Measurements from ENCODE around the gene LLPH. TPM values are rescaled to one million over a fixed set of nuclear protein-coding genes. Genes with fewer than 3 reads are reported as not detected.
A peak's percentile ranks its signal among the peaks of the same experiment; 100 is the strongest.

LLPH gene
- total and polyA plus RNA-seq, 2 donors: 20.3 to 29.2 TPM

GRCh38 chr12:66115071-66115600, 15.4 kb downstream of the LLPH start:
- Histone ChIP-seq H3K27ac (ENCODE audit: low read depth in 1 of 2, low read length in 1 of 2) (no peak overlapping the region), H3K9me3 (ENCODE audit: control insufficient read depth in 2 of 2, insufficient read depth in 1 of 2, low read length in 1 of 2) (no peaks in the 10 kb centered on the region), H3K4me3 (ENCODE audit: low read length in 2 of 2) (no peak overlapping the region), H3K4me1 (ENCODE audit: control insufficient read depth in 2 of 2, insufficient read depth in 2 of 2, low read length in 2 of 2) (no peaks in the 10 kb centered on the region), H3K36me3 (ENCODE audit: control insufficient read depth in 2 of 2, insufficient read depth in 2 of 2, low read length in 1 of 2) (peaks cover 3% of the 10 kb centered on the region in 2 donors), H3K27me3 (ENCODE audit: control insufficient read depth in 2 of 2, insufficient read depth in 1 of 2, low read length in 1 of 2) (no peaks in the 10 kb centered on the region)
- 95% methylated on average over 4 of the region's 4 CpGs for WGBS
- no peak for DNase-seq (ENCODE audit: low read depth in 6 of 9, low spot score in 9 of 9)

- Histone ChIP-seq H3K9me3 (ENCODE audit: control insufficient read depth in 2 of 2, insufficient read depth in 1 of 2, low read length in 1 of 2) (no peaks in the 10 kb centered on the region), H3K36me3 (ENCODE audit: control insufficient read depth in 2 of 2, insufficient read depth in 2 of 2, low read length in 1 of 2) (no peaks in the 10 kb centered on the region), H3K27ac (ENCODE audit: low read depth in 1 of 2, low read length in 1 of 2) (no peak overlapping the region), H3K4me1 (ENCODE audit: control insufficient read depth in 2 of 2, insufficient read depth in 2 of 2, low read length in 2 of 2) (no peaks in the 10 kb centered on the region), H3K4me3 (ENCODE audit: low read length in 2 of 2) (no peak overlapping the region), H3K27me3 (ENCODE audit: control insufficient read depth in 2 of 2, insufficient read depth in 1 of 2, low read length in 1 of 2) (no peaks in the 10 kb centered on the region)
- WGBS: 100% methylated on average over 1 of the region's 1 CpG
- DNase-seq (ENCODE audit: low read depth in 6 of 9, low spot score in 9 of 9): no peak
These were observed 17.1 kb downstream of the LLPH start for GRCh38 chr12:66113471-66113870.

DNA sequence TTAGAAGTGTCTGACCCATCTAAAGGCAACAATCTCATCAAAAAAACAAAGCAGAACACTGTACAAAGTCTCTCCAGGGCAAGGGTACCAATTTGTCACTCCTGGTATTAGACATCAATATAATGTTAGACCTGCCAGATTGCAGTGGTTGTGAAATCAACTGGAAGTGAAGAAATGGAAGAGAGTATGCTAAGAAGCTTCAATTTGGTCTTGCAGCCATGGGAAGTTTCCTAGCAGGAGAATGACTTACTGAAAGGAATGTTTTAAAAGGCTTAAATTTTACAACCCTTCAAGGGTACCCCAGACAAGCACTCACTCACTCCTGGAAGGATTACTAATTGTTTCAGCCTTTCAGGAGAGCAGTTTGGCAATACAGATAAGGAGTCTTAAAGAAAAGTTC, 18.9 kb downstream of the LLPH start:
- no peaks in the 10 kb centered on the region for H3K27me3 ChIP-seq (ENCODE audit: control insufficient read depth in 2 of 2, insufficient read depth in 1 of 2, low read length in 1 of 2)
- H3K27ac ChIP-seq (ENCODE audit: low read depth in 1 of 2, low read length in 1 of 2): no peak overlapping the region
- DNase-seq (ENCODE audit: low read depth in 6 of 9, low spot score in 9 of 9): no peak
- H3K9me3 ChIP-seq (ENCODE audit: control insufficient read depth in 2 of 2, insufficient read depth in 1 of 2, low read length in 1 of 2): no peaks in the 10 kb centered on the region
- H3K4me3 ChIP-seq (ENCODE audit: low read length in 2 of 2): no peak overlapping the region
- no peaks in the 10 kb centered on the region for H3K4me1 ChIP-seq (ENCODE audit: control insufficient read depth in 2 of 2, insufficient read depth in 2 of 2, low read length in 2 of 2)
- H3K36me3 ChIP-seq (ENCODE audit: control insufficient read depth in 2 of 2, insufficient read depth in 2 of 2, low read length in 1 of 2): no peaks in the 10 kb centered on the region

GRCh38 chr12:66109056-66109455, 21.5 kb downstream of the LLPH start:
- Histone ChIP-seq H3K4me1 (ENCODE audit: control insufficient read depth in 2 of 2, insufficient read depth in 2 of 2, low read length in 2 of 2) (no peaks in the 10 kb centered on the region), H3K27me3 (ENCODE audit: control insufficient read depth in 2 of 2, insufficient read depth in 1 of 2, low read length in 1 of 2) (no peaks in the 10 kb centered on the region), H3K4me3 (ENCODE audit: low read length in 2 of 2) (no peak overlapping the region), H3K9me3 (ENCODE audit: control insufficient read depth in 2 of 2, insufficient read depth in 1 of 2, low read length in 1 of 2) (no peaks in the 10 kb centered on the region), H3K27ac (ENCODE audit: low read depth in 1 of 2, low read length in 1 of 2) (no peak overlapping the region), H3K36me3 (ENCODE audit: control insufficient read depth in 2 of 2, insufficient read depth in 2 of 2, low read length in 1 of 2) (no peaks in the 10 kb centered on the region)
- WGBS: 98% methylated on average over 4 of the region's 4 CpGs
- no peak for DNase-seq (ENCODE audit: low read depth in 6 of 9, low spot score in 9 of 9)

DNA sequence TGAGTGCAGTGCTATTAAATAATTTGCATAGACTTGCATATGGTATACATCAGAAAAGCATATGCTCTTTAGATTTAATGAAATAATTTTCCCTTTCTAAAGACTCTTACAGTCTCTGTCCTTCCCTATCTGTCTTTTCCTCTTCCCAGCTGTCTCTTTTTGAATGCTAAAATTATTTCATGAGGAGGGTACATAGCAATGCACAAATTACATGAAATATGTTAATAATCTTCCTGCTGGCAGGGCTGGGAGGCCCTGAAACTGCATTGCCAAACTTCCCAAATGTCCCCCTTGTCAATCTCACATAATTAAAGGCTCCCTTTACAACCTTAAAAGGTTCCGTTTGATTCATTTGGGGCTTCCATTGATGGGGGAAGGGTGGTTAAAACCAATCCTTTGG, 22.2 kb downstream of the LLPH start:
- 92% methylated on average over 1 of the region's 1 CpG for WGBS
- DNase-seq (ENCODE audit: low read depth in 6 of 9, low spot score in 9 of 9): no peak
- no peaks in the 10 kb centered on the region for H3K9me3 ChIP-seq (ENCODE audit: control insufficient read depth in 2 of 2, insufficient read depth in 1 of 2, low read length in 1 of 2)

GRCh38 chr12:66107451-66107915, 23.1 kb downstream of the LLPH start:
- H3K4me1 ChIP-seq (ENCODE audit: control insufficient read depth in 2 of 2, insufficient read depth in 2 of 2, low read length in 2 of 2): no peaks in the 10 kb centered on the region
- peak; percentile 49 to 91 (median 79) for DNase-seq (ENCODE audit: low read depth in 6 of 9, low spot score in 9 of 9)
- H3K9me3 ChIP-seq (ENCODE audit: control insufficient read depth in 2 of 2, insufficient read depth in 1 of 2, low read length in 1 of 2): no peaks in the 10 kb centered on the region
- WGBS: 42% methylated on average over 9 of the region's 9 CpGs
- H3K4me3 ChIP-seq (ENCODE audit: low read length in 2 of 2): no peak overlapping the region
- H3K27me3 ChIP-seq (ENCODE audit: control insufficient read depth in 2 of 2, insufficient read depth in 1 of 2, low read length in 1 of 2): no peaks in the 10 kb centered on the region
- H3K27ac ChIP-seq (ENCODE audit: low read depth in 1 of 2, low read length in 1 of 2): no peak overlapping the region
- no peaks in the 10 kb centered on the region for H3K36me3 ChIP-seq (ENCODE audit: control insufficient read depth in 2 of 2, insufficient read depth in 2 of 2, low read length in 1 of 2)

More for the DNA sequence above, 22.2 kb downstream of the LLPH start:
- no peaks in the 10 kb centered on the region for H3K27me3 ChIP-seq (ENCODE audit: control insufficient read depth in 2 of 2, insufficient read depth in 1 of 2, low read length in 1 of 2)
- no peaks in the 10 kb centered on the region for H3K4me1 ChIP-seq (ENCODE audit: control insufficient read depth in 2 of 2, insufficient read depth in 2 of 2, low read length in 2 of 2)
- H3K27ac ChIP-seq (ENCODE audit: low read depth in 1 of 2, low read length in 1 of 2): no peak overlapping the region
- H3K4me3 ChIP-seq (ENCODE audit: low read length in 2 of 2): no peak overlapping the region
- no peaks in the 10 kb centered on the region for H3K36me3 ChIP-seq (ENCODE audit: control insufficient read depth in 2 of 2, insufficient read depth in 2 of 2, low read length in 1 of 2)

- no peak for DNase-seq (ENCODE audit: low read depth in 6 of 9, low spot score in 9 of 9)
- Histone ChIP-seq H3K27ac (ENCODE audit: low read depth in 1 of 2, low read length in 1 of 2) (no peak overlapping the region), H3K4me3 (ENCODE audit: low read length in 2 of 2) (no peak overlapping the region), H3K4me1 (ENCODE audit: control insufficient read depth in 2 of 2, insufficient read depth in 2 of 2, low read length in 2 of 2) (no peaks in the 10 kb centered on the region), H3K36me3 (ENCODE audit: control insufficient read depth in 2 of 2, insufficient read depth in 2 of 2, low read length in 1 of 2) (no peaks in the 10 kb centered on the region), H3K9me3 (ENCODE audit: control insufficient read depth in 2 of 2, insufficient read depth in 1 of 2, low read length in 1 of 2) (no peaks in the 10 kb centered on the region), H3K27me3 (ENCODE audit: control insufficient read depth in 2 of 2, insufficient read depth in 1 of 2, low read length in 1 of 2) (no peaks in the 10 kb centered on the region)
- WGBS: 98% methylated on average over 3 of the region's 3 CpGs
These were observed 27.3 kb downstream of the LLPH start for GRCh38 chr12:66103016-66103913.

GRCh38 chr12:66092559-66093269, 37.8 kb downstream of the LLPH start:
- peak in 1 of 9 donors; percentile 22 for DNase-seq (ENCODE audit: low read depth in 6 of 9, low spot score in 9 of 9)
- H3K4me1 ChIP-seq (ENCODE audit: control insufficient read depth in 2 of 2, insufficient read depth in 2 of 2, low read length in 2 of 2): no peaks in the 10 kb centered on the region
- 19% methylated on average over 1 of the region's 1 CpG for WGBS

GRCh38 chr12:66090157-66090556, 40.4 kb downstream of the LLPH start:
- no peak for DNase-seq (ENCODE audit: low read depth in 6 of 9, low spot score in 9 of 9)
- Histone ChIP-seq H3K9me3 (ENCODE audit: control insufficient read depth in 2 of 2, insufficient read depth in 1 of 2, low read length in 1 of 2) (no peaks in the 10 kb centered on the region), H3K27me3 (ENCODE audit: control insufficient read depth in 2 of 2, insufficient read depth in 1 of 2, low read length in 1 of 2) (no peaks in the 10 kb centered on the region), H3K4me1 (ENCODE audit: control insufficient read depth in 2 of 2, insufficient read depth in 2 of 2, low read length in 2 of 2) (no peaks in the 10 kb centered on the region), H3K36me3 (ENCODE audit: control insufficient read depth in 2 of 2, insufficient read depth in 2 of 2, low read length in 1 of 2) (no peaks in the 10 kb centered on the region), H3K27ac (ENCODE audit: low read depth in 1 of 2, low read length in 1 of 2) (no peak overlapping the region), H3K4me3 (ENCODE audit: low read length in 2 of 2) (no peak overlapping the region)
- 91% methylated on average over 4 of the region's 4 CpGs for WGBS

More at GRCh38 chr12:66092559-66093269, 37.8 kb downstream of the LLPH start:
- no peaks in the 10 kb centered on the region for H3K9me3 ChIP-seq (ENCODE audit: control insufficient read depth in 2 of 2, insufficient read depth in 1 of 2, low read length in 1 of 2)
- no peak overlapping the region for H3K4me3 ChIP-seq (ENCODE audit: low read length in 2 of 2)
- H3K27me3 ChIP-seq (ENCODE audit: control insufficient read depth in 2 of 2, insufficient read depth in 1 of 2, low read length in 1 of 2): no peaks in the 10 kb centered on the region
- H3K36me3 ChIP-seq (ENCODE audit: control insufficient read depth in 2 of 2, insufficient read depth in 2 of 2, low read length in 1 of 2): no peaks in the 10 kb centered on the region
- H3K27ac ChIP-seq (ENCODE audit: low read depth in 1 of 2, low read length in 1 of 2): no peak overlapping the region
